PFSK-1 (cell line): ENCODE results near the gene TSPYL6.

Experiments used
- FOXP2 ChIP-seq: optimal IDR thresholded peaks from 2 replicates; pipeline ENCODE3; 2011; ENCODE audit warnings: borderline replicate concordance, control low read depth, inconsistent platforms; ENCODE audit not compliant: insufficient read depth; ENCODE audit errors: extremely low read length, extremely low read depth
- POLR2AphosphoS5 ChIP-seq: IDR thresholded peaks from 2 replicates; pipeline ENCODE4 v1.6.1; 2012; ENCODE audit warnings: low read depth, mild to moderate bottlenecking, control low read depth, low read length, moderate library complexity
- REST ChIP-seq, 2 experiments: IDR thresholded peaks; 2 replicates each; pipeline versions ENCODE4 v1.6.1 to v1.8.0; 2011 to 2012; ENCODE audit warnings: low read depth in 2 of 2, low read length in 2 of 2, control low read depth in 1 of 2, inconsistent platforms in 1 of 2, mild to moderate bottlenecking in 1 of 2, moderate library complexity in 1 of 2; ENCODE audit not compliant: insufficient read depth in 1 of 2
- SIN3A ChIP-seq: IDR thresholded peaks from 2 replicates; pipeline ENCODE4 v1.6.1; 2012; ENCODE audit warnings: mild to moderate bottlenecking, low read length, moderate library complexity, borderline replicate concordance; ENCODE audit not compliant: insufficient read depth
- TAF1 ChIP-seq: IDR thresholded peaks from 2 replicates; pipeline ENCODE4 v1.6.1; 2012; ENCODE audit warnings: low read length, control low read depth, borderline replicate concordance; ENCODE audit not compliant: insufficient read depth

TSPYL6 gene

GRCh38 chr2:54212456-54212855 is 43.6 kb downstream of the TSPYL6 start:
- TF ChIP-seq POLR2AphosphoS5 (no peak), REST (IDR thresholded peaks at IDR 0.05; ENCODE audit: insufficient read depth in 1 of 2, low read depth in 2 of 2, low read length in 2 of 2) (no peak), SIN3A (no peak), FOXP2 (no peak), TAF1 (no peak)

GRCh38 chr2:54209379-54209778 is 46.6 kb downstream of the TSPYL6 start:
- TF ChIP-seq TAF1 = no peak
- no peak for TF ChIP-seq POLR2AphosphoS5
- TF ChIP-seq FOXP2 = no peak
- TF ChIP-seq REST (IDR thresholded peaks at IDR 0.05; ENCODE audit: insufficient read depth in 1 of 2, low read depth in 2 of 2, low read length in 2 of 2) = no peak
- TF ChIP-seq SIN3A = no peak

GRCh38 chr2:54208364-54209240 is 47.4 kb downstream of the TSPYL6 start:
- no peak for TF ChIP-seq SIN3A
- TF ChIP-seq POLR2AphosphoS5 = no peak
- TF ChIP-seq TAF1 = no peak
- no peak for TF ChIP-seq REST (IDR thresholded peaks at IDR 0.05; ENCODE audit: insufficient read depth in 1 of 2, low read depth in 2 of 2, low read length in 2 of 2)
- TF ChIP-seq FOXP2 = no peak

- TF ChIP-seq SIN3A (no peak), POLR2AphosphoS5 (no peak), TAF1 (no peak), REST (IDR thresholded peaks at IDR 0.05; ENCODE audit: insufficient read depth in 1 of 2, low read depth in 2 of 2, low read length in 2 of 2) (no peak), FOXP2 (no peak)
Observed at GRCh38 chr2:54207666-54208195, 48.3 kb downstream of the TSPYL6 start.
